Measurements from ENCODE around the gene ZNF865.

The ZNF865 gene

DNA sequence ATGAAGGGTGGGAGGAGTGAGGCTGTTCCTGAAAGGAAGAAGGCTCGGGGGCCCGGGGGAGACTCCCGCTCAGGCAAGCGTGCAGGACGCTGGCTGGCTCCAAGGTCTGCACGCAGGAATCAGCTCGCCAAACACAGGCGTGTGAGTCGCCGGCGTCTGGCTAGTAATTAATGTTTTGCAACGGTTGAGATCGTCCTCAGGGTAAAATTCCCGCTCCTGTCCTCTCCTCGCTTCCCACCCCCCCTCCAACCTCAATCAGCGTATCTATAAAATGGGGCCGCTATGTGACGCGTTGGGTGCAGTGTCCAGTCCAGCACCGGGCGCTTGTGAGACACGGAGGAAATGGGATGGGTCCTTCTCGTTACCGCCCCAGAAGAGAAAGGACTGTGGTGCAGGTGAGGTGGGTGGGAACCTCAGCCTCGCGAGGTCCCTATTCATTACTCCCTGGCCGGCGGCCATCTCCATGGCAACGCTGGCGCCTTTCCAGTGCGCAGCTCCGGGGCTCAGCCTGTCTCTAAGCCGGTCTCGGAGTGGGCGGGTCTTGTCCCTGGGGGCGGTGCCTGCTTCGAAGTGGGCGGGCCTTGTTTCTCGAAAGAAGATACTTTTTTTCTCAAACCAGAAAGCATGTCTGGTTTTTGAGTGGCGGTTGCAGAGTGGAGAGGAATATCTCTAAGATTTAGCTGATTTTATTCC is 18.3 kb upstream of the ZNF865 start:
- in situ Hi-C loops (cut with MboI; ENCODE audit: low sequenced_read_pairs): no loop called here

DNA sequence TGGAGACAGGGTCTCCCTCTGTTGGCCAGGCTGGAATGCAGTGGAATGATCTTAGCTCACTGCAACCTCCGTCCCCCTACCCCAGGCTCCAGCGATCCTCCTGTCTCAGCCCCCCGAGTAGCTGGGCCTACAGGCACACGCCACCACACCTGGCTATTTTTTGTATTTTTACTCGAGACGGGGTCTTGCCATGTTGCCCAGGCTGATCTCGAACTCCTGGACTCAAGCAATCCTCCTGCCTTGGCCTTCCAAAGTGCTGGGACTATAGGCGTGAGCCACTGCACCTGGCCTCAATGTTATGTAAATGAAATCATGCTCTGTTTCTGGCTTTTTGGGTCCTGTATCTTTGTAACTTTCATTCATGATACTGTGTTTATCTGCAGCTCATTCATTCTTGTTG is 16.7 kb upstream of the ZNF865 start:
- in situ Hi-C loops (cut with MboI; ENCODE audit: low sequenced_read_pairs): no loop called here

DNA sequence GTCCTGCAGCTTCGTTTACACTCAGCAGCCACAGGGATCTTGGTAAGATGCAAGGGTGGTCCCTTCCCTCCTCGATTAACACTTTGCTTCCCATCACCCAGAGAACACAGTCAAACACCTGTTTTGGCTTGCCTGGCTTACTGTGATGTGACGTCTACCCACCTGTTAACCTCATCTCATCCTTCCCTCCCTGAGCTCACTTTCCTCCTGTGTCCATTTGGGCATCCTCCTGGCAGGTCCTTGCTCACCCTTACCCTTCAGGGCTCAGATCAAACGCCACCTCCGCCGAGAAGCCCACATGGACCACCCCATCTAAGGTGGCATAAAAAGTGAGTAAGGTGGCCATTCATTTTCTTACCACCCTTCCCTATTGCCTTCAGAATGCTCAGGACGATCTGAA is 15.3 kb upstream of the ZNF865 start:
- in situ Hi-C loops (cut with MboI; ENCODE audit: low sequenced_read_pairs): no loop called here

DNA sequence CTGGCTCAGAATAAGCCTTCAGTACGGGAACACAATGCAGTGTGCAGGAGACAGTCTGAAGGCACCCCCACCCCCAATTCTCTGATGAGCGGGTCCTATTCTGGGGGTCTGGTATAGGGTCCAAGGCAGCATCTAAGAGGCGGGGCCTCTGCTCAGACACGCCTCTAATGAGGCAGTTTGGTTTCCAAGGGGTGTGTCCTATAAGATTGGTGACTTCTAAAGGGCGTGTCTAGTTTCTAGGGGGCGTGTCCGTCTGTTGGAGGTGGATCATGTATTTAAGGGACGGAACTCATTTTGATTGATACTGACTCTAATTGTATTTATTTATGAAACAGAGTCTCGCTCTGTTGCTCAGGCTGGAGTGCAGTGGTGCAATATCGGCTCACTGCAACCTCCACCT is 14.8 kb upstream of the ZNF865 start:
- in situ Hi-C loops (cut with MboI; ENCODE audit: low sequenced_read_pairs): no loop called here

DNA sequence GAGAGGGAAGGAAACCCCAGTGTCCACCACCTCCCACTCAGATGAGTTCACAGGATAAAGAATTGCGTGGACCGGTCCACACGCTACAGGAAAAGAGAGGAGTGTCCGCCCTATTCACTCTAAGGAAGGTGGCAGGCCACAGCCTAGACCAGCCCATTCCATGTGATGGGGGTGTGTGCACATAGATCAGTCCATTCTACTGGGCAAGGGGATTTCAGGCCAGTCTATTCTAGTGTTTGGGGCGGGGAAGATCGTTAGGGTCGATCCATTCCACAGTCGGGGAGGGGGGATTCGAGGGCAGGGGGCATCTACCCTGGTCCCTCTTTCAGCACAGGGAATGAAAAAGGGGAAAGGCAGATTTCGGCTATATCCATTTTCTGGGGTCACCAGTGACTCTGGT is 13.9 kb upstream of the ZNF865 start:
- in situ Hi-C loops (cut with MboI; ENCODE audit: low sequenced_read_pairs): no loop called here

DNA sequence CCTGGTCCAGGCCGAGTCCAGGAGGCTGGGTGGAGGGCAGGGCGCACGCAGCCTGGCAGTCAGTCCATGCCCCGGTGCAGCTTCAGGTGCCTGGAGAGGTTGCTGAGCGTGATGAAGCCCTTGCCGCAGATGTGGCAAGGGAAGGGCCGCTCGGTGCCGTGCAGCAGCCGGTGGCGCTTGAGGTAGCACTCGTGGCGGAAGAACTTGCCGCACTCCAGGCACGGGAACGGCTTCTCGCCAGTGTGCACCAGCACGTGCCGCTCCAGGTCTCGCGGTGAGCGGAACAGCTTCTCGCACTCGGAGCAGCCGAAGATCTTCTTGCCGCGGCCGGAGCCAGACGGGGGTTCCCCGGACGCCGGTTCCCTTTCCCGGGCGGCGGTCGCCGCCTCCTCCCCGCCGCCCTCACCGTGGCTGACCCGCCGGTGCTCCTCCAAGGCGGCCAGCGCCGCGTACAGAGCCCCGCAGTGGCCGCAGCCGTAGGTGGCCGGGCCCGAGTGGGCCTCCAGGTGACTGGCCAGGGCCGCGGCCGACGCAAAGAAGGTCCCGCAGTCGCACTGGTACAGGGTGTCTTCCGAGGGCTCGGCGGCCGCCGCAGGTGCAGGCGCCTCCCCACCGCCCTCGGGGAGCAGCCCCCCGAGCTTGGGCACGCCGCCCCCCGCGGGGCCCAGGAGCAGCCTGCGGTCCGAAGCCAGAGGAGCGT is 12.9 kb upstream of the ZNF865 start:
- in situ Hi-C loops (cut with MboI; ENCODE audit: low sequenced_read_pairs): no loop called here

DNA sequence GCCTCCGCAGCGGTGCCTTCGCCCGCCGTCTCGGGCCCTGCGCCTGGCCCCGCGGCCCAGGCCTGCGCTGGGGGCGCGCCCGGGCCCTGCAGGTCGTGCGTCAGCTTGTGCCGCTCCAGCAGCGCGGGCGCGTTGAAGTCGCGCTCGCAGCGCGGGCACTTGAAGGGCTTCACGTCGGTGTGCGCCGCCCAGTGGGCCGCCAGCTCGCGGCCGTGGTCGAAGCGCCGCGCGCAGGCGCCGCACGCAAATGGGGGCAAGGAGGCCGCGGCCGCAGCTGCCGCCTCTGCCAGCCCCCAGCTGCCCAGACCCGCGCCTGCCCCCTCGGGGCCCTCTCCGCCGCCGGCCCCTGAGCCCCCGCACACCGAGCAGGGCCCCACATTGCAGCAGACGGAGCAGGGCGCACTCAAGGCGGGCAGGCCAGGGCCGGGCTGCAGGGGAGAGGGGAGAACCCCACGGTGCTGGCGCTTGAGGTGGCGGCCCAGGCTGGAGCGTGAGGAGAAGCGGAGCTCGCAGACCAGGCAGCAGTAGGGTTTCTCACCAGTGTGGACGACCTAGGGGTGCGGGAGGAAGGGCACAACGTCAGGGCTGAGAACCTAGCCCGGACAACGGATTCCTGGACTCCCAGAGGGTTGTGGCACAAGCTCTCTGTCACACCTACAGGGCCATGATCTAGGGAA is 12.2 kb upstream of the ZNF865 start:
- in situ Hi-C loops (cut with MboI; ENCODE audit: low sequenced_read_pairs): no loop called here

DNA sequence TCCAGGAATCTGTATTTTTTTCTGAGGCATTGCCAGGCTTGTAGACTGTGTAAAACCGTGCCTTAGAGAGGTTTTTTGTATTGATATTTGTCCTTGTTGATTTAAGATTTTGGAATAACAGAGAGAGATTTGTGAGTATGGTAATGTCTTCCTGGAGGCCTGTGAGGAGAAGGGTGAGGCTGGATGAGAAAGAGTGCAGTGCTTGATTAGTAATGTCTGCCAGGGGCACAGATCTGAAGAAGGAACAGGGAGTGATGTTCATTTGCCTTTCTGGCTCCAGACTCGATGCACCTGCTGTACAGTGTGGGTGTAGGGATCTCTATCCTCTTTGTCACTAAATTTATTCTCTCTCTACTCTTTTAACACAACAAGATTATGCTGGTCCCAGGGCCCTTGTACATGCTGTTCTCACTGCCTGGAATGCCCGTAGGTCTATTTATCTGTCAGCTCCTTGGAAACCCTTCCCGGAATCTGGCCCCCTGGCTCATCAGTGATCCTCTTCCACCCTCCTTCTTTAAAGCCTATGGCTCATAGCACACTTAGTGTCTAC is 10.4 kb upstream of the ZNF865 start:
- in situ Hi-C loops (cut with MboI; ENCODE audit: low sequenced_read_pairs): no loop called here

DNA sequence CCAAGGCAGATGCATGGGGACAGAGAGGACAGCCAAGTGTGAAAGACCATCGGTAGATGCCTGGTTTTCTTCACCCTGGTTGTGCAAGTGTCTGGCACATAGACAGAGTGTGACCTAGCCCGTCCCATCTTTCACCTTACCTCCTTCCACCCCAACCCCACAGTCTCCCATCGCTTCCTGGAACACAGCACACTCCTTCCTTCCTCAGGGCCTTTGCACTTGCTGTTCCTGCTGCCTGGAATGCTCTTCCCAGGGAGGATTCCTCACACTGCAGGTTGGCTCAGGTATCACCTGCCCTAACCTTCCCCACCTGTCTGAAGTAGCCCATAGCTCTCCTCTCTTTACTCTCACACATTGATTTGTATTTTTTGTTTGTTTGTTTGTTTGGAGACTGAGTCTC is 9.1 kb upstream of the ZNF865 start:
- in situ Hi-C loops (cut with MboI; ENCODE audit: low sequenced_read_pairs): no loop called here

DNA sequence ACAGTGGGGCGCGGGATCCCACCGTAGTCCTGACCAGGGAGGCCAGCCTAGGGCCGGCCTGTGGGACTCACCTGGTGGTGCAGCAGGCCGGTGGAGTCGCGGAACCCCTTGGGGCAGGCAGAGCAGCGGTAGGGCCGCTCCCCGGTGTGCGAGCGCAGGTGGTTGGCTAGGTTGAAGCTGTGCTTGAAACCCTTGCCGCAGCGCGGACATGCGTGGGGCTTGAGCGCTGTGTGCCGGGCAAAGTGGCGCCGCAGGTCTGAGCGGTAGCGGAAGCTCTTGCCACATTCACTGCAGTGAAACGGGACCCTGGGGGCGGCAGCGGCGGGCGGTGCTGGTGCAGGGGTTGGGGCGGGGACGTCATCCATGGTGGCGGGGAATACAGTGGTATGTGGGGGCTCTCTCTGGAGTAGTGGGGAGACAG is 7.9 kb upstream of the ZNF865 start:
- in situ Hi-C loops (cut with MboI; ENCODE audit: low sequenced_read_pairs): no loop called here

DNA sequence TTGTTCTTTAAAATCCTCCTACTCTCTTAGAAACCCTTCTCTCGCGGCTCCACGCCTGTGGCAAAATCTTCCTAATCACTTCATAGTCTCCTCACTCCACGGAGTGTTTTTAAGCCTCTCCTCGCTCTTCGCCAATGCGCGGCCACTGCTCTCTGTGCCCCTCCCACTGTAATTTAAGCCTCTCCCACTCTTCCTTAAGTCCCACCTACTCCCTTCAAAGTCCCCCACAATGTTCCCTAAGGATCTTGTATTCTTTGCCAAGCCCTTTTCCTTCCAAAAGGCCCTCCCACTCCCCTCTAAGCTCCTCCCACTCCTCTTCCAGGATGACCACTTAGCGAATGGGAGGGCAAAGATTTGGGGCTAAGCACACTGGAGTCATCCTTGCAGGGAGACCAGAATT is 7.4 kb upstream of the ZNF865 start:
- in situ Hi-C loops (cut with MboI; ENCODE audit: low sequenced_read_pairs): no loop called here

DNA sequence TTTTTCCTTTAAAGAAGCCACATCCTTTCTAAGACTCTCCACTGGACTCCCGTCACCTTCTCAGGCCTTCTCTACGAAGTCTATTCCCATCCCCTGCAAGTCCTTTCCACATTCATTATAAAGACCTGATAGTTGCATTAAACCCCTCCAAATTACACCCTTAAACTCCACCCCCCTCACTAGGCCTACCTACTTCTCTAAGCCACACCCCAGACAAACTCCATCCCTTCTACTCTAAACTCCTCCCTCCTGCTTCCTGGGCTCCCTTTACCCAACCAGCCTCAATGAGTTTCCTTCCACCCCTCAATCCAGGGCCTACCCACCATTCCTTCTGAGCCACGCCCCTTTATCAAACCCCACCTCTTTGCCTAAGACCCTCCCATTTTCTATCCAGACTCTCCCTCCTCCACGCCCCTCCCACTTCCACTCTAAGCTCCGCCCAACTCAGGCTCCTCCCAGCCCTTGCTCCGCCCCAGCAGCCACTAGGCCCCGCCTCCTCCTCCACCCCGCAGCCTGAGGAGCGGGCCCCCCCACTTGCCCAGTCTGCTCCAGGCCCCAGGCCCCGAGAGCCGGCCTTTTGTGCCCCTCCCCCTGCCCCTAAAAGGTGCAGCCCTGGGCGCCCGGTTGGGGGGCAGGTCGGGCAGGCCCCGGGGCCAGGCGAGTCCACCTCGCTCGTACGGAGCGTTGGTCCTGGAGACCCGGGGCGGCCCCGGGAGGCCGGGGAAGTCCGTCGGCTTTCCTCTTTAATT is 6.6 kb upstream of the ZNF865 start:
- in situ Hi-C loops (cut with MboI; ENCODE audit: low sequenced_read_pairs): no loop called here

DNA sequence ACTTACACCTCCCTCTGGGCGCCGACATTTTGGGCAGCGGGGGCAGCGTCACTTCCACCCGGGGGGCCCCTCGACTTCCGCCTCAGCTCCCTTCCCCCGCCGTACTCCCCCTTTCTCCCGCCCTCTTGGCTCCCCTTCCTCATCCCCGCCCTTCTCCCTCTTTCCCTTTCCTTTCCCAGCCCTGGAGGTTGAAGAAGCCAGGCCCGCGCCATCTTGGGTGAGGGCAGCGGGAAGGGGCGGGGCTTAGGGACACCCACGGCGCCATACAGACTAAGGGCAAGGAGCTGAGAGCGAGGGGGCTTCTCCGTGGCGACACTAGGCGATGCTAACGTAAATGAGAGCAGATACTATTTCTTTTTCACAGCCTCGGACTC is 6.0 kb upstream of the ZNF865 start, which contains the start of gene FIZ1:
TSS of gene FIZ1 (minus strand) at position 50 of the 374 bp plus-strand sequence. CDS start 1,652 bp downstream, outside the sequence.
- in situ Hi-C loops (cut with MboI; ENCODE audit: low sequenced_read_pairs): no loop called here

DNA sequence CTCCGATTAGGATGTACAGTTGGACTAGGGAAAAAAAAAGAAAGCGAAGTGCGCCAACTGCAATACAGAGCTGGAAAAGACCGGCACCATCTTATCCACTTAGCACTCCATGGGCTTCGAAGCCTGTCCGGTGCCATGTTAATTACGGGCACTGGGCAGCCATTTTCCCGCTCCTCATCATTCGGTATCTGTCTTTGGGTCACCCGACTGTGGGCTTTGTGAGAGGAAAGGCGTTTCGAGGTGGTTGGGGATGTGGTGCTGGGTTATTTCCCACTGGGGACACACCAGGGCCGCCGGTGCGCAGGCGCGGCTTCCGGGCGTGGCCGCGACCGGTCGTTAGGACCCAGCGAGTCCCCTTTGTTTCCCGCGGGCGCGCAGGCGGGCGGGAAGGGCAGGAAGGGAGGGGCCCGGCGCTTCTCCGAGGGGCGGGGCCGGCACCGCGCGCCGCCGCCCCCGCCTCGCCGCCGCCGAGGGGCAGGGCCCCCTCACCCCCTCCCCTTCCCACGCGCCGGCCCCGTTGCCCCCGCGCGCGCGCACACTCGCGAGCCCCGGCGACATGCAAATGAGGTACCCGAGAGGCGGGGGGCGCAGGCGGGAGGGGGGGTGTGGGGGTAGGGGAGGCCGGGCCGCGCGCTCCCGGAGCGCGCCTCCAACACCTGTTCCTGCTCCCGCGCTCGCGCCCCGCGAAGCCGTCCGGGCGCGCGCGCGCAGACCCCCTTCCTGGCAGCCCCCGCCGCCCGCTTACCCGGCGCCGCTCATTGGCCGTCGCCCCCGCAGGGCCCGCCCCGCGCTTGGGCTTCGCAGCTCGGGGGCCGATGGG is 5.4 kb upstream of the ZNF865 start, which contains the start of gene ZNF524:
TSS of gene ZNF524 (plus strand) at position 447 of the 820 bp plus-strand sequence. CDS start 1,825 bp downstream, outside the sequence.
- in situ Hi-C loops (cut with MboI; ENCODE audit: low sequenced_read_pairs): no loop called here

DNA sequence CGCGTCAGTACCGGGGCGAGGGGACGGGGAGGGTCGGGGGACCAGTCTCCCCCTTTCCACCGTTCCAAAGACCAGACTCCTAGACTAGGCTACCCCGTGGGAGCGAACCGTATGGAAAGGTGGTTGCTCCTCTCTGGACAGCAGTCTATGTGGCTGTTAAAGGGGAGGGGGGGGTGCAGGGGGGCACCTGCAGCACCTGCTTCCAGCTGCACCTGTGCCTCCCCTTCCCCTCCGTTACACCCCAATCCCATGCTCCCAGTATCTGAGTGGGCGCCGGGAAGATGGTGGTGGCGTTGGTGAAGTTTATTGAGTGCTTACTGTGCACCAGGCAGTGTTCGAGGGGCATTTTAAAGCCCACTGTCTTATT is 4.8 kb upstream of the ZNF865 start:
- in situ Hi-C loops (cut with MboI; ENCODE audit: low sequenced_read_pairs): no loop called here

DNA sequence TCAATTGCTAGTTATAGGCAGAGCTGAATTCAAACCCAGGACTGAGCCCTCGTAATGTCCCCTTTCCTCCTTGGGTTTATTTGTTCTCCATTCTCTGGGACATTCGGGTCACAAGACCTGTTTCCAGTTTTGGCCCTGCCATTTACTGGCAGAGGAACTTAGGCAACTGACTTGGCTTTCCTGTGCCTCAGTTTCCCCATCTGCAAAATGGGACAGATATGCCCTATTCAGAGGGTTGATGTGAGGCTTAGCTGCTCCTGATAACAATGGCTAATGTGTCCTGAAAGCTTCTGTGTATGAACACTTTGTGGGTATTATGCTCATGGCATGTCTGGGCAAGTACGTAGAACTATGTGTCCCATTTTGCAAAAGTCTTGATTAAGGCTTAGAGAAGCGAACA is 4.4 kb upstream of the ZNF865 start:
- in situ Hi-C loops (cut with MboI; ENCODE audit: low sequenced_read_pairs): no loop called here

DNA sequence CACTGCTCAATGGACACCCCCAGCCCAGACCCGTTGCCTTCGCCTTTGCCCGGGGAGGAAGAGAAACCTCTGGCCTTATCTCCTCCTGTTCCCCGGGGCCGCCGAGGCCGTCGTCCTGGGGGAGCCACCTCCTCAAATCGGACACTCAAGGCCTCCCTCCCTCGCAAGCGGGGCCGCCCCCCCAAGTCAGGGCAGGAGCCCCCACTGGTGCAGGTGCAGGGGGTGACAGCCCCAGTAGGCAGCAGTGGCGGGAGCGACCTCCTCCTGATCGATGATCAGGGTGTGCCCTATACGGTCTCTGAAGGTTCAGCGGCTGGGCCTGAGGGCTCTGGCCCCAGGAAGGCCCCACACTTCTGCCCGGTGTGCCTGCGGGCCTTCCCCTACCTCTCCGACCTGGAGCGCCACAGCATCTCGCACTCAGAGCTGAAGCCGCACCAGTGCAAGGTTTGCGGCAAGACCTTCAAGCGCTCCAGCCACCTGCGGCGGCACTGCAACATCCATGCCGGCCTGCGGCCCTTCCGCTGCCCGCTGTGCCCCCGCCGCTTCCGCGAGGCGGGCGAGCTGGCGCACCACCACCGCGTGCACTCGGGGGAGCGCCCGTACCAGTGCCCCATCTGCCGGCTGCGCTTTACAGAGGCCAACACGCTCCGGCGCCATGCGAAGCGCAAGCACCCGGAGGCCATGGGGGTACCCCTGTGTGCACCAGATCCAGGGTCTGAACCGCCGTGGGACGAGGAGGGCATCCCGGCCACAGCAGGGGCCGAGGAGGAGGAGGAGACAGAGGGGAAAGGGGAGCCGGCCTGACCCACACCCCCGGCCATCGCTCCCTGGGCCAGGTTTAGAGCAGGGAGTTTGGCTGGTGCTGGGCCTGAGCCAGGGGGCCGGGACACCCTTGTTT is 3.1 kb upstream of the ZNF865 start:
- in situ Hi-C loops (cut with MboI; ENCODE audit: low sequenced_read_pairs): no loop called here

DNA sequence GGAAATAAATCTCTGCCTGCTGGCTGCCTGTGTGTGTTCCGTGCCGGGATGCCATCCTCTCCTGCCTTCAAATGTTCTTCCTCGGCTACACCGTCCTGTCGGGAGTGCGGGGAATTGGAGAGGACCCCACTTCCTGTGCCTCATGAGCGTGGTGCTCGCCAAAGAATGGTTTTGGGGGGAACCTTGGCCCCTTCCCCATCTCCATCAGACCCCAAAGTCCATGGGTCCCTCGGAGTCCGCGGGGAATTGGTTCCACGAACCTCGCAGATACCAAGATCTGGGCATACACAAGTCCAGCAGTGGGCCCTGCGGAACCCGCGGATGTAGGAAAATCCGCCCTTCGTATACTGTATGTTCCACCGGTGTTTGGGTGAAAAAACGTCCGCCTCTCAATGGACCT is 2.3 kb upstream of the ZNF865 start:
- in situ Hi-C loops (cut with MboI; ENCODE audit: low sequenced_read_pairs): no loop called here

Data from HL-60/S4 treated with phorbol 12-myristate 13-acetate at 8.2 ng/mL for 4 days and 3 days (cell line).